Fibroblast of skin of back (primary cell): ENCODE measurements around the gene UNC5C.
A peak's percentile ranks its signal among the peaks of the same experiment; 100 is the strongest.

Experiments
- DNase-seq: peaks from one replicate; pipeline ENCODE4 v3.0.0-alpha.2; 2013

UNC5C gene

DNA sequence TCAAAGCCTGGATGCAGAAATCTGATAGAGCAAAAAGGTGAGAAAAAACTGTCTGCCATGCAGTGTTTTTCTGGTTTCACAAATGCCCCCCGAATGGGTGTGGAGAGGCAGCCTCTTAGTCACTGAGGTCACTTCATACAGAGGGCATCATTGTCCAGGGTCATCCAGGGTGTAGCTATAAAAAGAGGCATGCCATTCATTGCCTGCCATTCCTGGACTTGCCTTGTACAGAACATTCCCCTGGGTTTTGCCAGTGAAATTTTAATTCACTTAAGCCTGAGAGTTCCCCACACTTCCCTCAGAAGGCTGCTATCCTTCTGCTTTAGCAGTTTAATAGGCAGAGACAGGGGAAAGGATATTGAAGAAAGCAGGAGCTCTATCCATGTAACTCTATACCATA, 230.3 kb downstream of the UNC5C start:
- DNase-seq, result no peak

DNA sequence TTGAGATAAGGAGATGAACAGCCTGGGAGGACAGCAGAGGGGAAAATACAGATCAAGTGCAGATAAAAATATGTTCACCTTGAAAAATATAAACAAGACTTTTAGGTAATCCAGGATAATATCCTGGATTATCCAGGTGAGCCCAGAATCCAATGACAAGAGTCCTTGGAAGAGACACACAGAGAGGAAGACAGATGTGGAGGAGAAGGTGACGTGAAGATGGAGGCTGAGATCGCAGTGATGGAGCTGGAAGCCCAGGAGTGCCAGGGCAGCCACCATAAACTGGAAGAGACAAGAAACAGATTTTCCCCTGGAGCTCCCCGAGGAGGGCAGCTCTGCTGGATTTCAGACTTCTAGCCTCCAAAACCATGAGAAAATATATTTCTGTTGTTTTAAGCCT, 230.7 kb downstream of the UNC5C start:
- DNase-seq, result no peak

DNA sequence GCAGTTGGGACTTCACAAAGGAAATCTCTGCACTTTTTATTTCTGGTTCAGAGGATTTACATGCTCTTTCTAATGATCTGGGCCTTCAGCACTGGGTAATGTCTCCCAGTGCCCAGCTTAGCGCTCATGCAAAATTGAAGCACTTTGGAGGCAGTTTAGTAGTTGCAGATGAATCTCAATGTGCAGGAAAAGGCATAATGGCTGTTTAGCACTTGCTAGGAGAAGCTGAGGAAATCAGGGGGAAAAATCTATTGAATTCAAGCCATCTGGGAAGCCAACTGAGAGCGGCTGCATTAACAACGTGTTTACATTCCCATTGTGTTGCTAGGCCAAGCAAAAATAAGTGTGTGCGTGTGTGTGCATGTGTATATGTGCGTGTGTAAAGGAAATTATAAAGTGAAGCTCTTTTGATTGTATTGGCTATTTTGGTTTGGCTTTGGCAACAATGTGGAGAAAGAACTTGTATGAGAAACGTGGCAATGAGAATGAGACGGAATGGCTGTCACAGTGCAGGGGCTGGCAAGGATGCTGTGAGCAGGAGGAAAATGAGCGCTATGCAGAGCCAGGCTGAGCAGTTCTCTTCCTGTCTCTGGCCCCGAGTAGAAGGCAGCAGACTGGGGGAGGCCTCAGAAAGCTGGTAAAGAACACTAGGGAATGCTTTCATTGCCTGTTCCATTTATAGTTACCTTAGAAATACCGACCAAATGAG, 231.5 kb downstream of the UNC5C start:
- DNase-seq, result no peak

DNA sequence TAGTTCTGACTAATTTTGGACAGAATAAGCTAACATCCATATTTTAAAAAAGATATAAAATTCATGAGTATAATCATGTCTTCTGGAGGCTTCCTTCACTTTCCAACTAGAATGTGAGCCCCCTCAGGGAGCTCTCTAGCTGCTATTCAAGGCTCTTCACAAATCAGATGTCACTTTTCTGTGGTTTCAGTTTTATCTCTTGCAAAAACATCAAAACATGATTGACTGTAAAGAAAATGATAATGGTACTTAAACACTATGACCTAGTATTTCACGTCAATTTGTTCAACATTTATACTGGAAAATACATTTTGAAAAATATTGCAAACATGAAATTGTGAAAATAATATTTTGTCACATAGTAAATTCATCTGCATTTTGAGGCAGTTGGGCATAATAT, 234.2 kb downstream of the UNC5C start:
- no peak for DNase-seq

DNA sequence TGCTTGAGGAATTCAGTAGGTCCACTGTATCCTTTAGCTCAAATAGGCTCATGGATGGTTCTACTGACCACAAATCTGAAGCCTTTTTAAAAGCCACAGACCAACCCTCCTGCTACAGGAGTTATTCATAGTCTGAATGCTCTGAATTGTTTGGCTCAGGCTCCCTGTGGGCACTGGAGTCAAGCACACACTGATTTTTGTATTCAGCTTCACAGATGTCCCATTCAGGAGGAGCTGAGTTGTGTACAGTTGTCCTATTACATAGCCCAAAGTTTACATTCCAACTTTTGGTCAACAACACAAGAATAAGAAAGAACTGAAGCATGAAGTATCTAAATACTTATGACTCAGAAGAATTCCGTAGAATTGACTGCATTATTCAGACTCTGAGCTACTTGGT, 243.9 kb downstream of the UNC5C start:
- DNase-seq, result peak; percentile 21

DNA sequence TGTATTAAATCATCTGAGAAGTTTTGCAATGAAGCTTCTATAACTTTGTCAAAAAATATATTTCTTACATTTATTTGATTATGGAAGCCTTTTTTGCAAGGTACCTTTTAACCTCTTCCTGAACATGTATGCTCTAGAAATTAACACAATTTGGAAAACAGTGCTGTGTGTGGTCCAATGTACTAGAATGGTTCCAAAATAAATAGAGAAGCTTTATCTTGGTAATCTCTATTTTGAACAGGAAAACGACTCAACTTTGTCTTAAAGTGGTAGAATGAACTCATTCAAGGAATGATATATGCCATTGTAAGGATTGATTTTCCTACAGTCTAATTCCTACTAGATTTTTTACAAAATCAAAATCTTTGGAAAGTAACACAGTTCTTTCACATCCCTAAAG, 248.5 kb downstream of the UNC5C start:
- DNase-seq, result no peak

DNA sequence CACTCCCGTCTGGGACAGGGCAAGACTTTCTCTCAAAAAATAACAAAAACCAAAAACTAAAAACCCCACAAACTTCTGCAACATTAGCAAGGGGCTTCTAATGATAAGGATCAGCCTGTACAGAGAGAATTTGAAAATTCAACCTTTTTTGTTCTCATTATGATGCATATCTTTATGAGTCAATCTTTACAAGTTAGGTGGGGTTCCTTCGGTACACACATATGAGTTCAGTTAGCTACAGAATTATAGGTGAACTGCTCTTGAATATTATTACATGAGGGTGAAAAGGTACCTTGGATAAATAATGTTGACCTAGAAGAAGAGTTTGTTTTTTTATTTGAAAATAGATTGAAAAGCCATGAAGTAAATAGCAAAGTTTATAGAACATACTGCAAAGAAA, 252.7 kb downstream of the UNC5C start:
- no peak for DNase-seq

DNA sequence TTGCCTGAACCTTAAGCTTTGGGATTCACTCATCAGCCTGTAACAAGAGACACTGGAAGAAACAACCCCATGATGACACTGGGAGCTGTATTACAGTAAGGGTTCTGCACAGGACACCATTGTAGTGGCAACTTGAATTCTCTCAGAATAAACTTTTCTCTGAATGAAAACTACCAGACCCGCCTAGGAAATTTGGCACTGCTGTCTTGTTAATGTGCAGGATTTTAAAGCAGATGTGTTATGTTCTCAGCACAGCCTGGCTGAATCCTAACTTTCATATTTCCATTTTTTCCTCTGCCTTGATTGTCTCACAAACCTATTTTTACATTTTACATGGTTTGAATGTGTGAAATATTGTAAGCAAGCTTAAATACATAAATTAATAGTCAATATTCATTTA, 253.6 kb downstream of the UNC5C start:
- no peak for DNase-seq

DNA sequence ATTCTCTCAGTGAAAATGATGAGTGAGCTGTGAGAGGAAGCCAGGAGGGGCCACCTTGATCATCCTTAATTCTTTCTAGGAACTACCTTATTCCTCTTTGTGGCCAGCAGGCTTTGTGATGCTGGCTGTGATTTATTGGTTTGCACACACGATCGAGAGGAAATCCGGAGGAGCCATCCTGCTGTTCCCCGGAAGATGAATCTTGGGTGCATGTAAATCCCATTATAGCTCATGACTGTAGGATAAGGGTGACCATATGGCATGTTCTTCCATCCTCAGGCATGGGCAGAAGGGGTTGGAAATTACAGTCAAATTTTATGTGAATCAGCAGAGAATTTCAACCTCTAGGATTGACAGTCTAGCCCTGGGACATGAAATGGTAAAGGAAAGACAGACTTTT, 254.5 kb downstream of the UNC5C start:
- no peak for DNase-seq

DNA sequence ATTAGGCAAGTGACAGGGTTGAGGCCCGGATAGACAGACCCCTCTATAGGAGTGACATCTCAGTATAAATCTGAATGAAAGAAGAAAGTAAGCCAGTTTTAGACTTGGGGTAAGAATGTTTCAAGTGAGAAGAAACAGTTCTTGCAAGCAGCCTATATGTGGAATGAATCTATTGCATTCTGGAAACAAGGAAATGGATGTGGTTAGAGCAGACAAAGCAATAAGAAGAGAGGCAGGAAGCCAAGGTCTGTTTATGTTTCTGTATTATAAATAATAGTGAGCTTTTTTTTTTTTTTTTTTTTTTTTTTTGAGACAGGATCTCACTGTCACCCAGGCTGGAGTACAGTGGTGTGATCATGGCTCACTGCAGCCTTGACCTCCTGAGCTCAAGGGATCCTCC, 255.8 kb downstream of the UNC5C start:
- DNase-seq, result peak; percentile 20

DNA sequence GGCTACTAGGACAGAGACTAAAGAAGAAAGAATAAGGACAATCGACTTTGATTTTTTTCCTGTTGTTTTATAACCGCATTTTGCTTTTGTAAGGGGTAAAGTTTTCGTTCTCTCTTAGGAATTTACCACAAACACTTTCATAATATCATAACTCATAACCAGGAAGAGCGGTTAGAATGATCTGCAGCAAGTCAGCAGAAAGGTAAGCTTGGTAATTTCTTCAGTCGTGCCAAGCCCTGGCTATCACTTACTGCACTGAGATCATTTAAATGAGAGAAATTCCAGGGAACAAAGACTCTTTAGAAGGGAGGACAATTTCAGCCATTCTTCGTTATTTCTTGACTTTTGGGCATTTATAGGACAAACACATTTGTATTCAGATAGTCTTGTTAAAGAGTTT, 258.1 kb downstream of the UNC5C start:
- no peak for DNase-seq

DNA sequence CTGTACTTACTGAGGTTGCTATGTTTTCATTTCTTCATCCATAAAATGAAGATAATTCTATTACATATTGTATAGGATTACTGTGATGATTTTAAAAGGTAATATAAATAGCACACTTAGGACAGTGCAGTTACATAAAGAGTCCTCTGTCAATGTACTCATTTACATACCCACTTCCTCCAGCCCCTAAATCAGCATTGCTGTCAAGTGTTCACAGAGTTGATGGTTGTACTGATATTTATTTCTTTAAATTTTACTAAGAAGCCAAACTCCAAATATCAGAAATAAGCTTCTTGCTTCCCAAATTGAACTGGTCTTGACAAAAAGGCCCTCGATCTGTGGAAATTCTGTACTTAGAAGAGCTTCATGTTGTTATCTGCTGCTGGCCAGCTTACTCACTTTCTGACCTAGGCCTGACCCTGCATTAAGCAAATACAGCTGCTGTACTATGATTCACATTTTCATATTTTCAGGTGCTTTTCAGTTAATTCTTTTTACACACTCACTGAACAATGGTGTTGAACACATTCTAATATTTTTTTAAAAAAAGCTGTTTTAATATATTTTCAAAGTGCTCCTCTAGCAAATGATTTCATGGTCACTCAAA, 259.6 kb downstream of the UNC5C start:
- peak; percentile 3 for DNase-seq

DNA sequence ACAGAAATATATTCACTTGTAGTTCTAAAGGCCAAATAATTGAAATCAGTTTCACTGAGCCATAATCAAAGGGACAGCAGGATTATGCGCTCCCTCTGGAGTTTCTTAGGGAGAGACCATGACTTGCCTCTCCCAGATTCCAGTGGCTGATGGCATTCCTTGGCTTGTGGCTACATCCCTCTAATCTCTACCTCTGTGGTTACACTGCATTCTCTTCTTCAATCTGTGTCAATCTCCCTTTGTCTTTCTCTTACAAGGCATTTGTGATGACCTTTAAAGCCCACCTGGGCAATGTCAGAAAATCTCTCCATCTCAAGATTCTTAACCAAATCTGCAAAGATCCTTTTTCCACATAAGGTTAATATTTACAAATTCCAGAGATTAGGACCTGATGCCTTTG, 260.2 kb downstream of the UNC5C start:
- no peak for DNase-seq

DNA sequence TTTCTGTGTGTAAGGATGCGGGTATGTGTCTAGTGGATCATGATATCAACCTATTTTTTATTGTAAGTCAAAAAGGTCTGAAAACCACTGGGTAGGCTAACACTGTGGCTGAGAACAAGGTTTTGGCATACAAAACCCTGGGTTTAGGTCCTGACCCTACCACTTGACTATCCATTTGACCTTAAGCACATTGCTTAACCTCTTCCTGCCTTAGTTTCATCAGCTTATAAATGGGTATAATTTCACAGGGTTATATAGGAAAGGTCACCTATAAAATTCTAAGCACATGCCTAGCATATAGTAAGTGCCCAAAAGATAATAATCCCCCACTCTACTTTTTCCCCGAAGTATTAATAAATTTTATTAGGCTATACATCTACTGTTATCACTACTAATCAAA, 263.0 kb downstream of the UNC5C start:
- DNase-seq, result no peak

DNA sequence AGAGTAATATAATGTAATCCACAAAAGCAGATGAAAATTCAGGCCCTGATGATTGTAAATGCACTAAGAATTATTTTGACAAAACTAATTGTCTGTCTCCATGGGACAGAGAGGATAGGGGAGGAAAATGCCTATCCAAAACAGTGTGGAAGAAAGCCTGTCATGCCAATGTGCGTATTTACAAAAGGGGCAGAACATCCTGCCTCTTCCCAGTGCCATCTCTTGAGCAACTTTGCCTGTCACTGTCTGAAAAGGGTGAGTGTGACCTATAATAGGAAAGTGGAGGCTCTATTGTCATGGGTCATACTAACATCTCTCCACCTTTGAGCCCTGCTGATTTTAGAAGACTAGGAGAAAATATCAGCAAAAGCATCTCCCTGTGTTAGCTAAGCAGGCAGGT, 264.1 kb downstream of the UNC5C start:
- no peak for DNase-seq

DNA sequence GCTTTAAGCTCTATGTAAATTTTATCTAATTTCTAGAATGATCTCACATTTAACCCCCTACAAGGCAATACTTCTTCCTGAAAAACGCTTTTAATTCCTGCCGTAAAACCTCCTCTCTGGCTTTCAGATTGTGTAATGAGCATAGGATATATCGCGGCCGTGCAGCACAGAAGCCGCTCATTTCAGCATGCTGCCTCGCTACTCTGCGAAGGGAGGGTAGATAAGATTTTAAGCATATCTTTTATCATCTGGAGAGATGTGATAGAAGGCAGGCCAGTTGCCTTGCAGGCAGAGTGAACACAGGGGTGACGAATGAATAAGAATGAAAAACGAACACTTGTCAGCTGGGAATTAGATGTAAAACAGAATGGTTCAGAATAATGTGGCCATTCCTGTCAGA, 265.5 kb downstream of the UNC5C start:
- no peak for DNase-seq

DNA sequence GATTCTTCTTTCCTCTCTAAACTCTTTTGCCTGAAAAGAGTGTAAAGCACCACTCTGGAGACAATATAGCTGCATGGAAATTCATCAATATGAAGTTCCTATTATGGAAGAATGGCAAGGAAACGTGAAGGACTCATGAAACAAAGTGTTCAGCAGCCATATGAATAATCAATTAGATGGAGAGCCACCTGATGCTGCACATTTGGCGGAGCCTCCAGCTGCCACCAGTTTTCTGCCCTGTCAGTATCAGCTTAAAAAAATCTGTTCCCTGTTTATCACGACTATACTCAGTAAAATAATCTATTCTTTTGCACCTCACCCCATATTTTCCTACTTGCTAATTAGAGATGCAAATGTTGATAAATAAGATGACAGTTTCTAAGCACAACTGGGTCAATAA, 276.0 kb downstream of the UNC5C start:
- DNase-seq, result no peak

DNA sequence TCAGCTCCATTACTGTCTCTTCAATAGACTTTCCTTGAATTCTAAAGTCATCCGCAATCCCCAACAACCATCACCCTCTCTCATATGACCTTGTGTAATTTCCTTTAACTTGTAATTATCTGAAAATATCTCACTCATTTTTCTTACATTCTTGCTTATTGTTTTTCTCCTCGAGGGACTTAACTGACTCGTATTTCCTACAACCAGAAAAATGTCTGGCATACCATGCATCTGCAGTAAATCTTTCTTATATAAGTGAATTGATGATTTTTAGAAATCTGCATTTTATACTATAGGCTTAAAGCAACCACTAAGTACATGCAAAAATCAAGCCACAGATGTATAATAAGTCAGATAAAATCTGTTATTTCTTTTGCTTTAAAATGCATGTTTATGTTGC, 276.7 kb downstream of the UNC5C start:
- peak; percentile 34 for DNase-seq

DNA sequence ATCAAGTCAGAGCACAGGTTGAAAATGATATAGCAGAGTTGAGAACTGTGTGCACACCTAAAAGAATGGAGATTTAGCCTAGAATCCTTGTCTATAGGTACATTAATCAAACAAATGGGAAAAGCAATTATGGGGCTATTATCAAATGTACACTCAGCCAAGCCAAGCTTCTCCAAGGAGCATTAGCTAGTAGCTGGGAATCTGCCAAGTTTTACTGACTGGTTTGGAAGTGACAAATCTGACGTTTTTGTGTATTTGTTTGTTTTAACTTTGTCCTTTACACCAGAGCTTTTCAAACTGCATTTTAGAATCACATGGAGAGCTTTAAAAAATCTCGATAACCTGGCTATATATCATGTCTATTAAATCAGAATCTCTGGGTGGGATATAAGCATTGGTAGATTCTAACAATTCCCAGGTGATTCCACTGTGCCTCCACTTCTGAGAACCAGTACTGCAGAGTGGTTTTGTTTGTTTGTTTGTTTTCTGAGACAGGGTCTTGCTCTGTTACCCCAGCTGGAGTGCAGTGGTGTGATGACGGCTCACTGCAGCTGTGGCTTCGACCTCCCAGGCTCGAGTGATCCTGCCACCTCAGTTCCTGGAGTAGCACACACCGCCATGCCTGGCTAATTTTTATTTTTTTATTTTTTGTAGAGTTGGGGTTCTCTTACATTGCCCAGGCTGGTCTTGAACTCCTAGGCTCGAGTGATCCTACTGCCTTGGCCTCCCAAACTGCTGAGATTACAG, 279.8 kb downstream of the UNC5C start:
- DNase-seq, result peak; percentile 34

DNA sequence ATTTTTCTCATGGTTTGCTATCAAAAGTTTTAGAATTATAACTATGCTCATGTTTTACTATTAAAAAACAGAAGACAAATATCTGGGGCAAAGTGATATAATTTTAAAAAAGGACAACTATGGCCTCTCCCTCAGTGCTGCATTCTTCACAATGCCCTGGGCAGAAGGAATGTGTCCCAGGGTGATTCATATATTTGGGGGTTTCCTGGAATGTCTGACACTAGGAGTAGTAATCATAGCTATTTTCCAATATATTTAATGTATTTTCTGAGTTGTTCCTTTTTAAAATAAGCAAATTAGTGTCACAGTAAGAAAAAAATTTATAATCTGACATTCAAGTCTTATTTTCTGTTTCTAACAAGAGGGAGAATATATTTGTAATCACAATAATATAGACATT, 281.7 kb downstream of the UNC5C start:
- peak; percentile 89 for DNase-seq

DNA sequence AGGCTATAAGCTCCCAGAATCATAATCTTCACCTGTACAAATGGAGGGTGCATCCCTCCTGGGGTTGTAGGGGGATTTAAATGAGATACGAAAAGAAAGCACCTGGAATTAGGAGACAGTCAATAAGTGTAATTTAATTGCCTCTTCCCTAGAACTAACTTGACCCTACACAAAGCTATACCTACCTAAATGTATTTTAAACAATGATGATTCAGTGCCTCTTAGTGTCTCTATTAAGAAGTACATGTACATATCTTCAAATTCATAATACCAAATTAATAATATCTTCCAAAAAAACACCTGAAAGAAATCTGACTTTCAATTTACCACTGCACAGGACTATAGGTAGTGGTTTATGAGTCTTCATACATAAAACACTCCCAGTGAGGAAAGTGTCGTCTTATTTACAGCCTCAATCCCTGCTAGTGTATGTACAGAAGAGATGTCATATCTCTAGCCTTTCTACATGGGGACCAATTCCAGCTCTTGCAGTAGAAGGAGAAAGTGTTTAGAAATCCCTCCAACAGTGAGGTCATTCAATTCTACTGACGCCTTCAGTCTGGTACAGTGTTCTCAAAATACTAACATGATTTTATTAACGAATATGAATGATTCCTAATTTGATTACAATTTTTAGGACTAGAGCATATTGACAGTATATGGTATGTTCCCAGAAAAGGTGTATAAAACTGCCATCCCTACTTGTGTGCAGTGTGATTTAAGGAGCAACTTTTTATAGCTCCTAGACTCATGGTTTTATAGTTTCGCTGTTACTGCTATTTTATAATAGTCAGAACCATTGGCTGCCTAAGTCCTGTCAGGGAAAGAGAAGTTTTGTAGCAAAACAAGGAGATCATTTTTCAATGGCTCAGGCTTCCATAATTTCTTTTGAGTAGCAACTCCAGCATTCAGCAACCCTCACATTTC, 282.7 kb downstream of the UNC5C start:
- no peak for DNase-seq

DNA sequence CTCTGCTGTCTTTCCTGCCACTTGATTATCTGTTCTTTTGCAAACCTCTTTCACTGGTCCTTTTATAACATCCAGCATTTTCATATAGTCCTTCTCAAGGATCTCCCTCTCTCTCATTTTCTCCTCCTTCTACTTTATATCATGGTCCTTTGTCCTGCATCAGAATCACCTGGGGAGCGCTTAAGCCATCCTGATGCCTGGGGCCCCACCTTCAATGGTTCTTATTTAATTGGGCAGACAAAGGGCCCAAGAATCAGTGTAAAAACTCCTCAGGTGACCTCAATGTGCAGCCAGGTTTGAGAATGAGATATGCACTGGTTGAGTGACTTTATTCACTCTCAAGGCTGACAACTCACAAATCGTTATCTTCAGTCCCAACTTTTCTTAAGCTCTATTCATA, 283.9 kb downstream of the UNC5C start:
- DNase-seq, result no peak

DNA sequence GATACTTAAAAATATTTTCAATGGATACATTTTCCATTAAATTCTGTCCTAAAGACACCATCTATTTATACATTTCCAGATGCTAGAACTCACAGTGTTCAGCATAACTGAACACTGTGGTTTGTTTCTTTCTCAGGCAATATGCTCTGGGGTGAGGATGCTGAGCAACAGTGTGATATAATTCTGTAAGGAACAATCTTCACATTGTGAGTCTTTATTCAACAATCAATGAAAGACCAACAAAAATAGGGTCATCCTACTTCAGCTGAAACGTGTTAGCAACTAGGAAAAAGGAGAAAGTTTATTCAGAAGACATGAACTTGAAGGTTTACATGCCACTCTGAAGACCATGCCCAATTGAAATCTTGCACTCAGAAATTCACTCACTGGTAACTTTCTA, 284.8 kb downstream of the UNC5C start:
- no peak for DNase-seq
